ENCODE results near the gene THG1L. TPM values are rescaled to one million over a fixed set of nuclear protein-coding genes. Genes with fewer than 3 reads are reported as not detected.

THG1L gene
- total and polyA plus RNA-seq, 10 of the 15 experiments (the other 5 are each of a cell fraction or from before 2014, with no cell fraction given) = 24.8 to 58.0 (median 34.5) TPM

DNA sequence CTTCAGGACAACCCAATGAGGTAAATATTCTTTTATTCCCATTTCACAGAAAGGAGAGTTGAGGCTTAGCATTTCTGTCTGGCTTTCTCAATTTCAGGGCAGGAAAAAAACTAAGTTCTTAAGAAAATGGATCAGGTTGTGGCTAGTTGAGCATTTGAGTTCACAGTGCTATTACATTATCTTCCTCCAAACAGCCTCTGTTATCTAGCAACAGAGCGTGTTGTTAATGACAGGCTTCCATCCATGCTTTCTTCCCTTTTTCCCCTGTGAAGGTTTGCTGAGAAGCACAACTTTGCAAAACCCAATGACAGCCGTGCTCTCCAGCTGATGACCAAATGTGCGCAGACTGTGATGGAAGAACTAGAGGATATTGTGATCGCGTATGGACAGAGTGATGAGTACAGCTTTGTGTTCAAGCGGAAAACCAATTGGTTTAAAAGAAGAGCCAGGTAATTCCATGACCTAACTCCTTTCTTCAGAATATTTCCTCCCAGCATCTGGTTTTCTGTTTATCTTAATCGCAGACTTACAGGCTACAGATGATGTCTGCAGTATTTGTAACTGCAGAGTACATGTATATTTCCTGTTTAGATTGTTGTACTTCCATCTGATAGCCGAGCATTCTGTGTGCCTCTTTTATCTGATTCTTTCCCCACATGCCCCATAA is 1.5 kb downstream of the THG1L start (continued):
- TF ChIP-seq, protein P1, sequence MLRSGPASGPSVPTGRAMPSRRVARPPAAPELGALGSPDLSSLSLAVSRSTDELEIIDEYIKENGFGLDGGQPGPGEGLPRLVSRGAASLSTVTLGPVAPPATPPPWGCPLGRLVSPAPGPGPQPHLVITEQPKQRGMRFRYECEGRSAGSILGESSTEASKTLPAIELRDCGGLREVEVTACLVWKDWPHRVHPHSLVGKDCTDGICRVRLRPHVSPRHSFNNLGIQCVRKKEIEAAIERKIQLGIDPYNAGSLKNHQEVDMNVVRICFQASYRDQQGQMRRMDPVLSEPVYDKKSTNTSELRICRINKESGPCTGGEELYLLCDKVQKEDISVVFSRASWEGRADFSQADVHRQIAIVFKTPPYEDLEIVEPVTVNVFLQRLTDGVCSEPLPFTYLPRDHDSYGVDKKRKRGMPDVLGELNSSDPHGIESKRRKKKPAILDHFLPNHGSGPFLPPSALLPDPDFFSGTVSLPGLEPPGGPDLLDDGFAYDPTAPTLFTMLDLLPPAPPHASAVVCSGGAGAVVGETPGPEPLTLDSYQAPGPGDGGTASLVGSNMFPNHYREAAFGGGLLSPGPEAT (IDR thresholded peaks at IDR 0.05; ENCODE audit: low read depth) = no peak
- TF ChIP-seq, protein P2, sequence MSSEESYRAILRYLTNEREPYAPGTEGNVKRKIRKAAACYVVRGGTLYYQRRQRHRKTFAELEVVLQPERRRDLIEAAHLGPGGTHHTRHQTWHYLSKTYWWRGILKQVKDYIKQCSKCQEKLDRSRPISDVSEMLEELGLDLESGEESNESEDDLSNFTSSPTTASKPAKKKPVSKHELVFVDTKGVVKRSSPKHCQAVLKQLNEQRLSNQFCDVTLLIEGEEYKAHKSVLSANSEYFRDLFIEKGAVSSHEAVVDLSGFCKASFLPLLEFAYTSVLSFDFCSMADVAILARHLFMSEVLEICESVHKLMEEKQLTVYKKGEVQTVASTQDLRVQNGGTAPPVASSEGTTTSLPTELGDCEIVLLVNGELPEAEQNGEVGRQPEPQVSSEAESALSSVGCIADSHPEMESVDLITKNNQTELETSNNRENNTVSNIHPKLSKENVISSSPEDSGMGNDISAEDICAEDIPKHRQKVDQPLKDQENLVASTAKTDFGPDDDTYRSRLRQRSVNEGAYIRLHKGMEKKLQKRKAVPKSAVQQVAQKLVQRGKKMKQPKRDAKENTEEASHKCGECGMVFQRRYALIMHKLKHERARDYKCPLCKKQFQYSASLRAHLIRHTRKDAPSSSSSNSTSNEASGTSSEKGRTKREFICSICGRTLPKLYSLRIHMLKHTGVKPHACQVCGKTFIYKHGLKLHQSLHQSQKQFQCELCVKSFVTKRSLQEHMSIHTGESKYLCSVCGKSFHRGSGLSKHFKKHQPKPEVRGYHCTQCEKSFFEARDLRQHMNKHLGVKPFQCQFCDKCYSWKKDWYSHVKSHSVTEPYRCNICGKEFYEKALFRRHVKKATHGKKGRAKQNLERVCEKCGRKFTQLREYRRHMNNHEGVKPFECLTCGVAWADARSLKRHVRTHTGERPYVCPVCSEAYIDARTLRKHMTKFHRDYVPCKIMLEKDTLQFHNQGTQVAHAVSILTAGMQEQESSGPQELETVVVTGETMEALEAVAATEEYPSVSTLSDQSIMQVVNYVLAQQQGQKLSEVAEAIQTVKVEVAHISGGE (CRISPR knock-in tag; IDR thresholded peaks at IDR 0.05) = no peak
- TF ChIP-seq MEF2A (IDR thresholded peaks at IDR 0.05; ENCODE audit: insufficient read depth, low read depth, low read length) = no peak
- TF ChIP-seq JUNB (IDR thresholded peaks at IDR 0.05) = no peak
- no peak for TF ChIP-seq SMARCA5 (IDR thresholded peaks at IDR 0.05)
- TF ChIP-seq RB1 (IDR thresholded peaks at IDR 0.05; ENCODE audit: borderline replicate concordance) = no peak
- TF ChIP-seq MEF2B (IDR thresholded peaks at IDR 0.05; ENCODE audit: partially characterized antibody, poor library complexity, severe bottlenecking) = no peak
- no peak for TF ChIP-seq STAT1 (conservative IDR thresholded peaks at IDR 0.05)
- no peak for TF ChIP-seq CHD4 (IDR thresholded peaks at IDR 0.05)
- TF ChIP-seq, protein P3, sequence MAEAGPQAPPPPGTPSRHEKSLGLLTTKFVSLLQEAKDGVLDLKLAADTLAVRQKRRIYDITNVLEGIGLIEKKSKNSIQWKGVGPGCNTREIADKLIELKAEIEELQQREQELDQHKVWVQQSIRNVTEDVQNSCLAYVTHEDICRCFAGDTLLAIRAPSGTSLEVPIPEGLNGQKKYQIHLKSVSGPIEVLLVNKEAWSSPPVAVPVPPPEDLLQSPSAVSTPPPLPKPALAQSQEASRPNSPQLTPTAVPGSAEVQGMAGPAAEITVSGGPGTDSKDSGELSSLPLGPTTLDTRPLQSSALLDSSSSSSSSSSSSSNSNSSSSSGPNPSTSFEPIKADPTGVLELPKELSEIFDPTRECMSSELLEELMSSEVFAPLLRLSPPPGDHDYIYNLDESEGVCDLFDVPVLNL (IDR thresholded peaks at IDR 0.05; ENCODE audit: low read depth, low read length) = no peak
- TF ChIP-seq RBBP5 (conservative IDR thresholded peaks at IDR 0.05) = no peak

All from GM12878 (cell line).